Measurements from ENCODE around the gene PDCL2.

PDCL2 gene

GRCh38 chr4:55571806-55572205, 20.2 kb downstream of the PDCL2 start:
- TF ChIP-seq CTCF (IDR thresholded peaks at IDR 0.05; ENCODE audit: poor library complexity, severe bottlenecking) = no peak
- Histone ChIP-seq H3K36me3 (ENCODE audit: low read depth) (no peaks in the 10 kb centered on the region), H3K4me1 (ENCODE audit: insufficient read depth, poor library complexity, severe bottlenecking) (no peaks in the 10 kb centered on the region), H3K27me3 (ENCODE audit: insufficient read depth, poor library complexity, severe bottlenecking) (no peaks in the 10 kb centered on the region), H3K4me3 (ENCODE audit: severe bottlenecking) (no peak overlapping the region), H3K27ac (ENCODE audit: poor library complexity, severe bottlenecking) (no peak overlapping the region), H3K9me3 (ENCODE audit: severe bottlenecking) (peaks cover 2% of the 10 kb centered on the region)
- no peak for DNase-seq (ENCODE audit: low spot score)
- ATAC-seq (ENCODE audit: low read depth) = no peak

- H3K27ac ChIP-seq (ENCODE audit: poor library complexity, severe bottlenecking) = no peak overlapping the region
- no peak for TF ChIP-seq CTCF (IDR thresholded peaks at IDR 0.05; ENCODE audit: poor library complexity, severe bottlenecking)
- no peaks in the 10 kb centered on the region for H3K27me3 ChIP-seq (ENCODE audit: insufficient read depth, poor library complexity, severe bottlenecking)
- H3K9me3 ChIP-seq (ENCODE audit: severe bottlenecking) = no peaks in the 10 kb centered on the region
- no peaks in the 10 kb centered on the region for H3K36me3 ChIP-seq (ENCODE audit: low read depth)
- DNase-seq (ENCODE audit: low spot score) (no peak), ATAC-seq (ENCODE audit: low read depth) (no peak)
- H3K4me1 ChIP-seq (ENCODE audit: insufficient read depth, poor library complexity, severe bottlenecking) = no peaks in the 10 kb centered on the region
- H3K4me3 ChIP-seq (ENCODE audit: severe bottlenecking) = no peak overlapping the region
Measured at GRCh38 chr4:55568905-55569504, 23.0 kb downstream of the PDCL2 start.

- H3K4me1 ChIP-seq (ENCODE audit: insufficient read depth, poor library complexity, severe bottlenecking) = no peaks in the 10 kb centered on the region
- H3K36me3 ChIP-seq (ENCODE audit: low read depth) = no peaks in the 10 kb centered on the region
- DNase-seq (ENCODE audit: low spot score) (no peak), ATAC-seq (ENCODE audit: low read depth) (no peak)
- H3K4me3 ChIP-seq (ENCODE audit: severe bottlenecking) = no peak overlapping the region
- TF ChIP-seq CTCF (IDR thresholded peaks at IDR 0.05; ENCODE audit: poor library complexity, severe bottlenecking) = no peak
- no peaks in the 10 kb centered on the region for H3K9me3 ChIP-seq (ENCODE audit: severe bottlenecking)
- no peak overlapping the region for H3K27ac ChIP-seq (ENCODE audit: poor library complexity, severe bottlenecking)
- no peaks in the 10 kb centered on the region for H3K27me3 ChIP-seq (ENCODE audit: insufficient read depth, poor library complexity, severe bottlenecking)
Measured at GRCh38 chr4:55561889-55562288, 30.2 kb downstream of the PDCL2 start.

GRCh38 chr4:55560096-55560495, 31.9 kb downstream of the PDCL2 start:
- TF ChIP-seq CTCF (IDR thresholded peaks at IDR 0.05; ENCODE audit: poor library complexity, severe bottlenecking) = no peak
- DNase-seq (ENCODE audit: low spot score) (no peak), ATAC-seq (ENCODE audit: low read depth) (no peak)
- Histone ChIP-seq H3K4me3 (ENCODE audit: severe bottlenecking) (no peak overlapping the region), H3K36me3 (ENCODE audit: low read depth) (no peaks in the 10 kb centered on the region), H3K27me3 (ENCODE audit: insufficient read depth, poor library complexity, severe bottlenecking) (no peaks in the 10 kb centered on the region), H3K9me3 (ENCODE audit: severe bottlenecking) (no peaks in the 10 kb centered on the region), H3K4me1 (ENCODE audit: insufficient read depth, poor library complexity, severe bottlenecking) (no peaks in the 10 kb centered on the region), H3K27ac (ENCODE audit: poor library complexity, severe bottlenecking) (no peak overlapping the region)

- no peak overlapping the region for H3K27ac ChIP-seq (ENCODE audit: poor library complexity, severe bottlenecking)
- H3K27me3 ChIP-seq (ENCODE audit: insufficient read depth, poor library complexity, severe bottlenecking) = no peaks in the 10 kb centered on the region
- no peak for ATAC-seq (ENCODE audit: low read depth)
- no peak for DNase-seq (ENCODE audit: low spot score)
- H3K4me3 ChIP-seq (ENCODE audit: severe bottlenecking) = no peak overlapping the region
- H3K9me3 ChIP-seq (ENCODE audit: severe bottlenecking) = no peaks in the 10 kb centered on the region
- TF ChIP-seq CTCF (IDR thresholded peaks at IDR 0.05; ENCODE audit: poor library complexity, severe bottlenecking) = peak; percentile 80
- H3K4me1 ChIP-seq (ENCODE audit: insufficient read depth, poor library complexity, severe bottlenecking) = peaks cover 9% of the 10 kb centered on the region
- no peaks in the 10 kb centered on the region for H3K36me3 ChIP-seq (ENCODE audit: low read depth)
Measured at GRCh38 chr4:55554453-55555030, 37.5 kb downstream of the PDCL2 start.
